GM15510 (cell line): ENCODE measurements around the gene NOS3.

Experiments used
- POLR2A ChIP-seq: IDR thresholded peaks from 3 replicates; pipeline ENCODE4 v1.6.1; 2011; ENCODE audit warnings: borderline replicate concordance; ENCODE audit not compliant: insufficient read length; ENCODE audit errors: extremely low read depth

NOS3 gene

GRCh38 chr7:151018421-151019129, 27.8 kb downstream of the NOS3 start:
- TF ChIP-seq POLR2A = no peak

GRCh38 chr7:151019130-151019447, 28.3 kb downstream of the NOS3 start:
- no peak for TF ChIP-seq POLR2A

- TF ChIP-seq POLR2A = no peak
Measured at GRCh38 chr7:151020231-151020630, 29.4 kb downstream of the NOS3 start.

- TF ChIP-seq POLR2A = no peak
Measured at GRCh38 chr7:151023232-151023631, 32.4 kb downstream of the NOS3 start.

- TF ChIP-seq POLR2A = no peak
Measured at GRCh38 chr7:151024435-151025056, 33.7 kb downstream of the NOS3 start, which contains the start of gene ATG9B. TSS of gene ATG9B (minus strand) at chr7:151024494. CDS start at chr7:151024423, 71 bp downstream.

- TF ChIP-seq POLR2A = no peak
Measured at GRCh38 chr7:151025924-151026671, 35.3 kb downstream of the NOS3 start.

GRCh38 chr7:151028131-151028947, 37.5 kb downstream of the NOS3 start, which contains the start of gene ABCB8:
TSS of gene ABCB8 (plus strand) at chr7:151028450. CDS start at chr7:151028516, 66 bp downstream.
- TF ChIP-seq POLR2A = peak; percentile 59

GRCh38 chr7:151028948-151029501, 38.2 kb downstream of the NOS3 start:
- TF ChIP-seq POLR2A = no peak

GRCh38 chr7:151031011-151031410, 40.2 kb downstream of the NOS3 start:
- no peak for TF ChIP-seq POLR2A

GRCh38 chr7:151032936-151033863, 42.4 kb downstream of the NOS3 start:
- TF ChIP-seq POLR2A = no peak

- no peak for TF ChIP-seq POLR2A
Measured at GRCh38 chr7:151033864-151034249, 43.0 kb downstream of the NOS3 start.

GRCh38 chr7:151034312-151035025, 43.7 kb downstream of the NOS3 start:
- TF ChIP-seq POLR2A = no peak
